GM21723 (cell line): ENCODE measurements around the gene TPCN2.
"Not testable (repeated sequence)": the region's sequence is repeated elsewhere in the genome, so short reads cannot be mapped to it uniquely, and the experiment has no call there.

Experiments used
- ATAC-seq: cut with Tn5 transposase; IDR thresholded peaks from one replicate; pipeline ENCODE4 v1.9.1; 2021; ENCODE audit warnings: mild to moderate bottlenecking, moderate library complexity; ENCODE audit not compliant: unreplicated experiment

Gene TPCN2

DNA sequence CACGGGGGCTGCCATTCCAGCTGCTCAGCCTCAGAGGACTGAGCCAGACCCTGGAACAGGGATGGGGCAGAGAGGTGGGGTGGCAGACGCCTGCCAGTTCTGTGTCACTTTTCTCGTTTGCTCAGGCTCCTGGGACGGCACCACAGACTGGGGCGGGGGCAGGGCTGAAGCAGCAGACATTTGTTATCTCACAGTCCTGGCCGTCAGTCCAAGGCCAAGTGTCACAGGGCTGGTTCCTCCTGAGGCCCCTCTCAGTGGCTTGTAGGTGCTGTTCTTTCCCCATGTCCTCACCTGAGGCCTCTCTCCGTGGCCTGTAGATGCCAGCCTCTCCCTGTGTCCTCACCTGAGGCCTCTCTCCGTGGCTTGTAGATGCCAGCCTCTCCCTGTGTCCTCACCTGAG, 24.7 kb downstream of the TPCN2 start:
- no peak for ATAC-seq

DNA sequence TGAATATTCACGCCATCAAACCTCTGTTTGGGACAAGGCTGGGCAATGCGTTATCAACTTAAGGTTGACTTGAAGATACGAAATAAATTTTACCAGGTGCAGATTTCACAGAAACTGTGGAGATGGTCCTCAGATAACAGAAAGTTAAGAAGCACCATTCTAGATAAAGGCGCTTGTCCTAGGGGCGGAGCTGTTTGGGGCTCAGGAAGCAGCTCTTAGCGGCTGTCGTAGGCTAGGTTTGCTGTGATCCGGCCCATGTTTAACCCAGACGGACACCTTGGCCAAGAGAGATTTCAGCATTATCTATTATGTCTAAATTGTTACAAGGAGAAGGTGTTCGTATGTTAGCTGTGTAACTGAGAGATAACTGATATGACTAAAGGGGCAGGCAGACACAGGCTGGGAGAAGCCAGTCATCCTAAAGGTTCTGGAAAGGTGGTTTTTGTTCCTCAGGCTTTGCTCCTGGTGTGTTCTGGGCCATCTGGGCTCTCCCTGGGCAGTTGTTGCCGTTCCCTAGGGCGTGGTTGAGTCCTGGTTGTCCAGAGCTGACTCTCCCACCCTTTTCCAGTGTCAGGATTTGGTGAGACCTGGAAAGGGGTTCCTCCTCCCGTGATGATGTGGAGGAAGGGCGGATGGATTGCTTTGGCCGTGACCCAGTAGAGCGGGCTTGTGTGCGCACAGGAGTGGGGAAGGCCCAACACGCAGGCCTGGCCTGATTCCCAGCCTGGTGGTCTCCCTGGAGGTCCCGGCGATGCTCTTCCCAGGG, 25.8 kb downstream of the TPCN2 start:
- ATAC-seq: no peak

DNA sequence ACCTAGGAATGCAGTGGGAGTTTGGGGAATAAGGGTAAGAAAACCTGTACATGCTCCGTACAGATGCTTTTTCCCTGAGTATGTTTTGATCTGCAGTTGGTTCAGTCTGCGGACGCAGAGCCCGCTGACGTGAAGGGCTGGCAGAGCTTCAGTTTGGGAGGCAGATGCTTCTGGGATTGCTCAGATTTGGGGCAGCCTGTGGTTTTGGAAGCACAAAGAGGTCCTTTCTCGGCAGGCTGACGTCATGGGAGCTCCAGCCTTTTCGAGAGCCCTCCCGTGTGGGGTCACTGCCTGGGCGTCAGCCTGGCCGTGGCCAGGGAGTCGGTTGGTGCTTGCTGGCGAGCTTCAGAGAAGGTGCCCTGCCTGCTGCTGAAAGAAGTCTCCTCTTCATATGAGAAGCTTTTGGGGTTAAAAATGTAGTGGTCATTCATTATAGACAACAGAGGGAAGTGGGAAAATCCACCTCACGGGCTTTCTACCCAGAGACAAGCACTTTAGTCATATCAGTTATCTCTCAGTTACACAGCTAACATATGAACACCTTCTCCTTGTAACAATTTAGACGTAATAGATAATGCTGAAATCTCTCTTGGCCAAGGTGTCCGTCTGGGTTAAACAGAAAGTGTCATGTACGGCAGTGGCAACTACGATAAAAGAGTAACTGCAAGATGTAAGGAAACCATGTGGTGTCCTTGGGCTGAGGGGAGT, 26.8 kb downstream of the TPCN2 start:
- no peak for ATAC-seq

DNA sequence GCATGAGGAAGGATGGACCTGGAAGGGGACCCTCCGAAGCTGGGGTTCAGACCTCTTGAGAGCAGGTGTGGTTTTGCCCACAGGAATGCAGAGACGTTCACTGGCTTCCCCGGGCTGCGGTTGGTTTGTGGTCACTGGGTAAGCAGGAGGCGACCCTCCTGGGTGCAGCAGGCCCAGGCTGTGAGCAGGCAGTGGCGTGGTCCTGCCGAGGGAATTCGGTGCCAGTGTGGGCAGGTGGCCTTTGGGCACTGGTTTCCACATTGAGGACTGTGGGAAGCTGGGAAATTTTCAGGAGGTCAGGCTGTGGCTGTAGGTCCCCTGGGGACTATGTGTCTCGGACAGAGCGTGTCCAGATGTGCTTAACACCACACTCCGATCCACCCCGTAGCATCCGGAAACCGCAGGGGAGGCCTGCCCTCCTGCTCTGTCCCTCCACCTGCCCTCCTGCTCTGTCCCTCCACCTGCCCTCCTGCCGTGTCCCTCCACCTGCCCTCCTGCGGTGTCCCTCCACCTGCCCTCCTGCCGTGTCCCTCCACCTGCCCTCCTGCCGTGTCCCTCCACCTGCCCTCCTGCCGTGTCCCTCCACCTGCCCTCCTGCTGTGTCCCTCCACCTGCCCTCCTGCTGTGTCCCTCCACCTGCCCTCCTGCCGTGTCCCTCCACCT, 27.5 kb downstream of the TPCN2 start:
- ATAC-seq: no peak

DNA sequence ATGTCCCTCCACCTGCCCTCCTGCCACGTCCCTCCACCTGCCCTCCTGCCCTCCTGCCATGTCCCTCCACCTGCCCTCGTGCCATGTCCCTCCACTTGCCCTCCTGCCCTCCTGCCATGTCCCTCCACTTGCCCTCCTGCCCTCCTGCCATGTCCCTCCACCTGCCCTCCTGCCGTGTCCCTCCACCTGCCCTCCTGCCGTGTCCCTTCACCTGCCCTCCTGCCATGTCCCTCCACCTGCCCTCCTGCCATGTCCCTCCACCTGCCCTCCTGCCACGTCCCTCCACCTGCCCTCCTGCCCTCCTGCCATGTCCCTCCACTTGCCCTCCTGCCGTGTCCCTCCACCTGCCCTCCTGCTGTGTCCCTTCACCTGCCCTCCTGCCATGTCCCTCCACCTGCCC, 28.2 kb downstream of the TPCN2 start:
- not testable (repeated sequence) for ATAC-seq

DNA sequence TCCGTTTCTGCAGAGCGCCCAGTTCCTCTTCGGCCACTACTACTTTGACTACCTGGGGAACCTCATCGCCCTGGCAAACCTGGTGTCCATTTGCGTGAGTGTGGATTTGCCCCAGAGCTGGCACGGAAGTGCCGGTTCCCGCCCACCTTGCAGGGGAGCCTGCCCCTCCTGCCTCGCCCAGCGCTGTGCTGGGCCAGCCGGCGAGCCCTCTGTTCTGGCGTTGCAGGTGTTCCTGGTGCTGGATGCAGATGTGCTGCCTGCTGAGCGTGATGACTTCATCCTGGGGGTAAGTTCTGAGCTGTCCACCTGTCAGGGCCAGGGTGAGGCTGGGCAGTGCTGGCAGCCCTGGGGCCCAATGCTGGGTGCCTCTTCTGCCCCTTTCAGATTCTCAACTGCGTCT, 29.8 kb downstream of the TPCN2 start:
- ATAC-seq: no peak

DNA sequence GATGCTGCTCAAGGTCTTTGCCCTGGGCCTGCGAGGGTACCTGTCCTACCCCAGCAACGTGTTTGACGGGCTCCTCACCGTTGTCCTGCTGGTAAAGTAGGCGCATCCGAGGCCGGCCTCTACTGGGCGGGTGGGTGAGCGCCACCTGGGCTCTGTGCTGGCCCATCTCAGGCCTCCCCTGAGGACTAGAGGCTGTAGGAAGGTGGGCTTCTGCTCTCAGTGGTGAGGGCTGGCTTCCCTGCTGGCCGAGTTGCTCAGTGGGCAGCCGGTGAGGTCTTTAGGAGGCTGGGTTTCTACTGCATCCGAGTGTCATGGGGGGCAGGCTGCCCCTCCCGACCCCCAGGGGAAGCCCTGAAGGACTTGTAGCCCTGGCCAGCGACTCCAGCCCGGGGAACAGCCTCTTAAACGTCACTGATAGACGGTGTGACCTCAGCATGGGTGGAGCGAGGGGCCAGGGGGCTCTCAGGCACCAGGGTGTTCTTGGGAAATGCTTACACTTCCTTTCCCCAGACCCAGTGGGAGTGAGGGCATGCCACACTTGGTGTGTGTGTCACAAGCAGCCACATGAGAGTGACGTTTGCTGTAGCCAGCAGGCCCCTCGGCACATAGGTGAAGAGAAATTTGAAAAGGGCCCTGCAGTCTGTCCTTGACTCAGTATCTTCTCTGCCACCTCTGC, 30.3 kb downstream of the TPCN2 start:
- ATAC-seq: no peak

DNA sequence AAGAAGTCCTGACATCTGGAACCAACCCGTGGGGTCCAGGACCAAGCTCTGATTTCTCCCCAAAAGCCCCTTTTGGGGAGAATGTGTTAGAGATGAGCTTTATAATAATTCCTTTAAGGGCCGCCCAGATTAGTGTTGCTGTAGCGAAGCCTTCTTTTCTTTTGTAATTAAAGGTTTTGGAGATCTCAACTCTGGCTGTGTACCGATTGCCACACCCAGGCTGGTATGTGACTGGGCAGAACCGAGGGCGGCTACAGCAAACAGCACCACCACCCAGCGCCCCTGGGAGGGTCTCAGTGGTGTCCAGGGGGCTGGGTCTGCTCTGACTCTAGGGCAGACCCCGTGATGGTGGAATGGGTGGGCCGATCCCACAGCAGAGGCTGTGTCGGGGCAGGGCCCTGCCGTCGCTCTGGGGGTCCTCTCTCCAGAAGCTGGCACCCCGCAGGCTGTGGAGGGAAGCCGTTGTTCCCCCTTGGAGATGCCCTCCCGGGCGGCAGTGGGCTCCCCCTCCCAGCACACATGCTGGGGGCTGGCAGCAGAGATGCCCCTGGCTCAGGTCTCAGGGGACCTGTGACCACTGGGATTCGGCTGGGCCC, 31.0 kb downstream of the TPCN2 start:
- no peak for ATAC-seq

DNA sequence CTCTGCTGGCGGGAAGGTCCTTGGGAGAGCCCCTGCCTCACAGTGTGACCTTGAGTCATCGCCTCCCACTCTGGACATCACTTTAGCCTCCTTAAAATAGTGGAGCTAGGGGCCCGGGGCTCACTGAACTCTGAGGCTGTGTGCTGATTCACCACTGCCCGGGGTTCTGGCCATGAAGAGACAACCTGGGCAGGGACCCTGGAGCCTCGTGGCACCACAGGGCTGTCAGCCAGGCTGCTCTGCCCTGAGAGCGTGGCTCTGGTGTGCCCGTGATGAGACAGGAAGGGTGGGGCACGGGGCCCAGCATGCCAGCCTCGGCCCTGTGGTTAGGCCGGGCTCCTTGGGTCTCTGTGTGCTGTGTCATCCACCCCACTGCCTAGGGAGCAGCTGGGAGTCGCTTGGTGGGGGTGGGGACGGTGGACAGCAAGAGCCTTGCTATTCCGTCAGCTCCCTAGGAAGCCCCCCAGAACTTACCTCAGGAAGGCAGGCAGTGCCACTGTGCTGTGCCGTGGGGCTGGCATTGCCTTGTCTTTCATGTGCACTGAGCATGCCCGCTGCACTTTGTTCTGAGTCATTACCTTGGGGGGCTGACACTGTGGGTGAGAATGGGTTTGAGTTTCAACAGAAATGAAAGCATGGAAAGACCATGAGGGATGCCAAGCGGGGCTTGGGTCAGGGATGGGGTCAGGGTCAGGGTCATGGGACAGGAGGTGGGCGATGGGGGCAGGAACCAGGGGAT, 31.7 kb downstream of the TPCN2 start:
- ATAC-seq: no peak

DNA sequence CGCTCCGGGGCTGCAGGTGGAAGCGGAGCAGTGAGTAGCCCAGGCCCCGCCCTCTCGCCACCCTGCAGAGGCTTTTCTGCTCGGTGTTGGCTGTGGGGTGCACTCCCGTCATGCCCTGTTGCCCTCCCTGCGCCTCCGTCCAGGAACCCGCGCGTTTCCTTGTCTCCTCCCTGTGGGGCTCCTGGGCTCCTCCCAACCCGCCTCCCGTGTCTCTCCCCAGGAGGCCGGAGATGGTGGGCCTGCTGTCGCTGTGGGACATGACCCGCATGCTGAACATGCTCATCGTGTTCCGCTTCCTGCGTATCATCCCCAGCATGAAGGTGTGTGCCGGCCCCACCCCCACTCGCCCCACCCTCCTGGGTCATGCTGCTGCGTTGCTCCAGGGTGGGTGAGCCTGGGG, 32.4 kb downstream of the TPCN2 start:
- ATAC-seq: no peak

DNA sequence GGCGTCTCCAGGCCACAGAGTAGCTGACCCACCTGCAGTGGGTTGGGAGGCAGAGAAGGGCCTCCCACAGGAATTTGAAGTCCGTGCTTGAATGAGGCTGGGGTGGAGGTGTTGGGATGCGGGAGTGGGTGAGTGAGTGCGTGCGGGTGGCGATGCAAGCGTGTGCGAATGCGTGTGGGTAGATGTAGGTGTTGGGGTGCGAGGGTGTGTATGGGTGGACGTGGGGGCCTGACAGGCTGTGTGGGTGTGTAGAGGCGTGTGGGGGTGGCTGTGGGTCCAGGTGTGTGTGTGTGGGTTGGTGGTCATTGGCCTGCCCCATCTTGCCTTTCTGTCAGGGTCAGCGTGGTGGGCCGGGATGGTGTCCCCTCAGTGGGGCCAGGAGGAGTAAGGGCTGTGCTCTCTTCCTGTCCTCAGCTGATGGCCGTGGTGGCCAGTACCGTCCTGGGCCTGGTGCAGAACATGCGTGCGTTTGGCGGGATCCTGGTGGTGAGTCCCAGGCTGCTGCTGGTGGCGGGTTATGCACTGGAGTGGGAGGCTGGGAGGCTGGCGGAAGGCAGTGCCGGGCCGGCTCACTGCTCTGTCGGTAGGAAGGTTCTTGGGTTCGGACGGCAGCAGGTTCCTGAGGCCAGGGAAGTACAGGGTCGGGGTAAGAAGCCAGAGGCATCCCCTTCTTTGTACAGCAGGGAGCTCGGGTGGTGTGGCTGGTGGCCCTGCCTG, 35.0 kb downstream of the TPCN2 start:
- ATAC-seq: no peak

DNA sequence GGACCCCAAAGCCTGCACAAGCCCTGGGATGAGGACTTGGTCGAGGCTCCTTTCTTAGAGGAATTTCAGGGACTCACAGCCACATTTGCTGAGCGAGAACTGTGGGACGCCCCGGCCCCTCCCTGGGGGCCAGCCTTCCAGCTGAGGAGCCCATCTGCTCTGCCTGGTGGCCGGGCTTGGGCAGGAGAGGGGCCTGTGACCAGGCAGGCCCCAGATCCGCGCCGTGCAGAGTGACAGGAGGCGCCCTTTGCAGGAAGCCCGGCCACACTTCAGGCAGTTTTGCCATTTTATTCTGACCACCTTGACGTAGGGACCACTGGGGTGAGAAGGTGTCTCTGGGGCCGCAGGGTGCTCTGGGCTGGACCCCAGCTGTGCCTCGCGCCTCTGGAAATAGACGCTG, 35.6 kb downstream of the TPCN2 start:
- no peak for ATAC-seq

DNA sequence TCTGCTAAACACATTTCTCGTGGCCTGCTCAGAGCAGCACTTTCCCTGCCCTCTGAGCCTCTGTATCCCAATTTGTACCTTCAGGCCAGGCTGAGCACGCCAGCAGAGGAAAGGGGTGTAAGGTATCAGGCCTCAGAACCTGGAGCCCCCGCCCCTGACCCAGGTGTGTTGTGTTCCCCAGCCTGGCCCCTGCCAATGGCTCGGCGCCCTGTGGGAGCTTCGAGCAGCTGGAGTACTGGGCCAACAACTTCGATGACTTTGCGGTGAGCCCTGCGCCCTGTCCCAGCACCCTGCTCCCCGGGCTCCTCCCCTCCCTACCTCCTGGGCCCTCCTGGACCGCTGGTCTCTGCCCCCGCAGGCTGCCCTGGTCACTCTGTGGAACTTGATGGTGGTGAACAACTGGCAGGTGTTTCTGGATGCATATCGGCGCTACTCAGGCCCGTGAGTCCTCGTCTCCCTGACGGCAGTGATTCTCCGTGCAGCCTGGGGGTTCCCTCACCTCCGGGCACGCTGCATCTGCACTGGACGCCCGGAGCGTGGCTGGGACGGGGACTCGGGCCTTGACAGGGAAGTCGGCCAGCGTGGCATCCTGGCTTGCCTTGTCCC, 36.9 kb downstream of the TPCN2 start:
- ATAC-seq: no peak

DNA sequence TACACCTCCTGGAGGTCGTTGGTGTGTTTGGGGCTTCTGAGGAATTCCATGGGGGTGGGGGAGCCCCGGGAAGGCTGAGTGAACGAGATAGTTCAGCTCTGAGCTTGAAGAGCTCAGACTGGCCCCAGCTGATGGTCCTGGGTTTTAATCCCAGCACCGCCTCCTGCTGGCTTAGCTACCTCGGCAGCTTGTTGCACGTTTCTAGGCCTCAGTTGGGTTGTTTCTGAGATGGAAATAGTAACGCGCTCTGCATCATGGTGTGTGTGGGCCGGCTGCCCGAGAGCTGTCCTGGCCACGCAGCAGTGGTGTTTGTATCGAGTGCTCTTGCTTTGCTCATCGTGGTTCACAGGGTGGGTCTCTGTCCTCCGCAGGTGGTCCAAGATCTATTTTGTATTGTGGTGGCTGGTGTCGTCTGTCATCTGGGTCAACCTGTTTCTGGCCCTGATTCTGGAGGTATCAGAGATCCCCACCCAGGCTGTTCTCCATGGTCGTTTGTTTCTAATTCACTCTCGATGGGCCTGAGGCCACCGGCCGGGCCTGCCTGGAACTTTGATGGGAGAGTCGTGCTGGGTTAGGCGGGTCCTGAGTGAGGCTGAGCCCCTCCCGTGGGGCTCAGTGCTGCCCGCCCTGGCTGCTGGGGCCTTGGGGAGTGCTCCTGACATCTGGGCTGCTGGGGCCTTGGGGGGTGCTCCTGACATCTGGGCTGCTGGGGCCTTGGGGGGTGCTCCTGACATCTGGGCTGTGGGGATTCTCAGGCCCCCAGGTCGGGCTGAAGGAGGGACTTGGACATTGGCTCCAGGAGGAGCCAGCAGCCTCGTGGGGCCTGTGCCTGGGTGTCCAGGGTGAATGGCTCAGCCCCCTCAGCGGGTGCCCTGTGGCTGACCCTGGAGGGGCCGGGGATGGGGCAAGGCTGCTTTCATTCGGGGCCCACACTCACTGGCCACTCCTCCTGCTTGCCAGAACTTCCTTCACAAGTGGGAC, 37.7 kb downstream of the TPCN2 start:
- ATAC-seq: no peak

DNA sequence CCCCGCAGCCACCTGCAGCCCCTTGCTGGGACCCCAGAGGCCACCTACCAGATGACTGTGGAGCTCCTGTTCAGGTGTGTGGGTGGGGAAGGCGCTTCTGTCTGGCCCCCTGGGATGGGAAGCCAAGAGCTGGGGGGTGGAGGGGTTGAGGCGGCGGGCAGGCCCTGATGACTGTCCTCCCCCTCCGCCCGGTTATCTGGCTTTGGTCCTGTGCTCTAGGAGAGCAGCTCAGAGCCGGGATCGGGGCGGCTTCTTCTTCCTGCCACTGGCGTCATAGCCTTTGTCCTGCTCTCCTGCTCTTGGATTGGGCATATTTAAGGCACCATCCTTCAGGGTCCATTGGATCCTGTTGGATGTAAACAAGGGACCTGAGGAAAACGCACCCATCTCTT, 38.4 kb downstream of the TPCN2 start:
- no peak for ATAC-seq

DNA sequence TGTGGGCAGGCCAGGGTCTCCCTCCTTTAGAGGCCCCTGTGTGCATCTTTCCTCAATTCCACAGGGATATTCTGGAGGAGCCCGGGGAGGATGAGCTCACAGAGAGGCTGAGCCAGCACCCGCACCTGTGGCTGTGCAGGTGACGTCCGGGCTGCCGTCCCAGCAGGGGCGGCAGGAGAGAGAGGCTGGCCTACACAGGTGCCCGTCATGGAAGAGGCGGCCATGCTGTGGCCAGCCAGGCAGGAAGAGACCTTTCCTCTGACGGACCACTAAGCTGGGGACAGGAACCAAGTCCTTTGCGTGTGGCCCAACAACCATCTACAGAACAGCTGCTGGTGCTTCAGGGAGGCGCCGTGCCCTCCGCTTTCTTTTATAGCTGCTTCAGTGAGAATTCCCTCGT, 39.1 kb downstream of the TPCN2 start:
- no peak for ATAC-seq

DNA sequence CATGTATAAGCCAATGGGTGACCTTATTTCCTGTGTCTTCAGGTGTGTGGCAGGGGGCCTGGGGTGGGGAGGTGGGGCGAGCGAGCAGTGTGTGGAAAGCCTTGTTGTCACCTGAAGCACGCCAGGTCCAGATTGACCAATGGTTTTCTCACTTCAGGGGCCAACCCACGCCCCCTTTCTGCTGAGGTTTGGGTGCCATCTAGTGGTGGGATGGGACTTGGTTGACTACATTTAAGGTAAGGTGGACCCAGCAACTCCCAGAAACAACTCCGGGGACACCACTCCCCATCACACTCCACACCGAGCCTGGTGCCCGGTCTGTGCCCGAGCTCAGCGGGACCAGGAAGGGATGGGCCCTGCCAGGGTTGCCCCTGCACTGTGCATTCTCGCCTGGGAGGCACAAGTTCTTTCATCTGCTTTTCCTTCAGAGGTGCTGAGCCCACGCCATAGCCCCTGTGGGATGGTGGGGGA, 40.0 kb downstream of the TPCN2 start:
- ATAC-seq: no peak

DNA sequence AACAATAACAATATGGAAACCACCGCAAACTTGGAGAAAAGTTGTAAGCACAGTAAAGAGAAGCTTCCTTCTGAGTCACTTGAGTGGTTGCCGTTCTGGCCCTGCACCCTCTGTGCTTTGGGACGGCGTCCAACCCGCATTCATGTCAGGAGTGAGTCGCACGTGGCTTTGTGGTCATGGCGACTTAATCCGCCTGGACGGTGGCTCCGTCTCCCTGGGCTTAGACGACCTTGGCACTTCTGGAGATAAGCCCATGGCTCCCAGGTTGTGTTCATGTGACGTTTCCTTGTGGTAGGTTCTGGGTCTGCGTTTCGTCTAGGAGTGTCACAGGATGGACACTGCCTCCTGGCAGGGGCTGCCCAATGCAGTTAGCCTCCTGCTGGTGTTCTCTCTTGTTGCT, 40.5 kb downstream of the TPCN2 start:
- ATAC-seq: no peak
